Omental fat pad (tissue), 4 donors: ENCODE data around the gene ABCB11. TPM values are rescaled to one million over a fixed set of nuclear protein-coding genes. Genes with fewer than 3 reads are reported as not detected.

Source experiments
- ATAC-seq: fragments of 150-250 bp; one replicate; pipeline ENCODE4 v1.9.1; 2016; ENCODE audit warnings: mild to moderate bottlenecking, moderate library complexity; ENCODE audit not compliant: low FRiP score
- DNase-seq: peaks from one replicate; pipeline ENCODE4 v3.0.0-alpha.2; 2019; ENCODE audit warnings: low spot score
- CTCF ChIP-seq, 3 donors: fragments of 450-650 bp; IDR thresholded peaks; one replicate each; pipeline ENCODE4 v1.5.1; 2016 to 2017; ENCODE audit warnings: antibody characterized with exemption in 3 of 3, mild to moderate bottlenecking in 3 of 3, moderate library complexity in 2 of 3
- total RNA-seq, 4 donors: library from RNA; depleted of rRNA; stranded (reverse); fragments of >200 nt; gene quantifications; one replicate each; pipeline ENCODE4 v1.1.0, GENCODE V29; 2016

Gene ABCB11
- total RNA-seq, 4 donors from 2014 or later: 0.24 to 1.2 (median 0.66) TPM

GRCh38 chr2:168949324-168949723 lies 81.8 kb downstream of the ABCB11 start:
- no peak for TF ChIP-seq CTCF (IDR thresholded peaks at IDR 0.05)
- DNase-seq (no peak), ATAC-seq (no peak)

GRCh38 chr2:168948621-168949212 lies 82.4 kb downstream of the ABCB11 start:
- DNase-seq (no peak), ATAC-seq (no peak)
- TF ChIP-seq CTCF (IDR thresholded peaks at IDR 0.05): no peak

- ATAC-seq (no peak), DNase-seq (no peak)
- no peak for TF ChIP-seq CTCF (IDR thresholded peaks at IDR 0.05)
These were observed 85.6 kb downstream of the ABCB11 start for GRCh38 chr2:168945508-168945907.

- ATAC-seq (no peak), DNase-seq (no peak)
- TF ChIP-seq CTCF (IDR thresholded peaks at IDR 0.05): no peak
These were observed 87.1 kb downstream of the ABCB11 start for GRCh38 chr2:168944065-168944464.

- TF ChIP-seq CTCF (IDR thresholded peaks at IDR 0.05): no peak
- ATAC-seq: no peak
- no peak for DNase-seq
These were observed 89.8 kb downstream of the ABCB11 start for GRCh38 chr2:168941297-168941696.

GRCh38 chr2:168939918-168940317 lies 91.2 kb downstream of the ABCB11 start:
- no peak for TF ChIP-seq CTCF (IDR thresholded peaks at IDR 0.05)
- no peak for ATAC-seq
- DNase-seq: no peak

GRCh38 chr2:168939061-168939460 lies 92.1 kb downstream of the ABCB11 start:
- no peak for DNase-seq
- no peak for ATAC-seq
- no peak for TF ChIP-seq CTCF (IDR thresholded peaks at IDR 0.05)
